NCI-H1694 treated with DMSO at 0.1 percent for 48 hours (cell line): ENCODE results near the gene VIP.

Experiments
- DNase-seq: peaks from one replicate; lab custom pipeline; 2025; lab: John Stamatoyannopoulos, UW

VIP gene

GRCh38 chr6:152783217-152783878, 32.8 kb downstream of the VIP start:
- no peak for DNase-seq

GRCh38 chr6:152794696-152795095, 44.1 kb downstream of the VIP start:
- no peak for DNase-seq

GRCh38 chr6:152804150-152804549, 53.6 kb downstream of the VIP start:
- no peak for DNase-seq
